Activated CD4-positive, alpha-beta T cell treated with anti-CD3 and anti-CD28 coated beads, Interleukin-2, amount 10 ng/mL, durations not matched to agents 24 days and 14 days (primary cell): ENCODE measurements around the gene DLGAP1. TPM values are rescaled to one million over a fixed set of nuclear protein-coding genes. Genes with fewer than 3 reads are reported as not detected.

Experiments
- DNase-seq: peaks from one replicate; pipeline ENCODE4 v3.0.0; 2022
- H3K27ac Mint-ChIP-seq: one replicate; pipeline ENCODE4 v1.8.0; 2022; ENCODE audit warnings: mild to moderate bottlenecking, mixed read lengths
- H3K27me3 Mint-ChIP-seq: one replicate; pipeline ENCODE4 v1.8.0; 2022; ENCODE audit warnings: mixed read lengths
- H3K36me3 Mint-ChIP-seq: one replicate; pipeline ENCODE4 v1.8.0; 2022; ENCODE audit warnings: low read depth, mild to moderate bottlenecking, mixed read lengths
- H3K4me1 Mint-ChIP-seq: one replicate; pipeline ENCODE4 v1.8.0; 2021; ENCODE audit warnings: mixed read lengths
- H3K4me3 Mint-ChIP-seq: one replicate; pipeline ENCODE4 v1.8.0; 2022; ENCODE audit warnings: mild to moderate bottlenecking, moderate library complexity, mixed read lengths
- H3K9me3 Mint-ChIP-seq: one replicate; pipeline ENCODE4 v1.8.0; 2021; ENCODE audit warnings: mixed read lengths
- intact Hi-C: fragments of 100-400 bp; cut with micrococcal nuclease; formaldehyde crosslinking; loops from one replicate; pipeline ENCODE4 v1.15.1; 2023
- total RNA-seq: library from RNA; stranded (reverse); gene quantifications from 2 replicates; pipeline ENCODE4 v1.2.3, GENCODE V29; 2022

The DLGAP1 gene
- total RNA-seq, 1 donor from 2014 or later = 1.5 TPM

GRCh38 chr18:3907955-3908354 is 547.2 kb downstream of the DLGAP1 start:
- Mint-ChIP-seq H3K27ac (no peak overlapping the region), H3K4me3 (no peak overlapping the region), H3K36me3 (no peaks in the 10 kb centered on the region), H3K27me3 (no peaks in the 10 kb centered on the region), H3K9me3 (no peaks in the 10 kb centered on the region), H3K4me1 (no peaks in the 10 kb centered on the region)
- intact Hi-C loops = no loop called here
- no peak for DNase-seq

- H3K4me1 Mint-ChIP-seq = no peaks in the 10 kb centered on the region
- intact Hi-C loops = no loop called here
Measured at GRCh38 chr18:3906116-3906750, 548.9 kb downstream of the DLGAP1 start.

DNA sequence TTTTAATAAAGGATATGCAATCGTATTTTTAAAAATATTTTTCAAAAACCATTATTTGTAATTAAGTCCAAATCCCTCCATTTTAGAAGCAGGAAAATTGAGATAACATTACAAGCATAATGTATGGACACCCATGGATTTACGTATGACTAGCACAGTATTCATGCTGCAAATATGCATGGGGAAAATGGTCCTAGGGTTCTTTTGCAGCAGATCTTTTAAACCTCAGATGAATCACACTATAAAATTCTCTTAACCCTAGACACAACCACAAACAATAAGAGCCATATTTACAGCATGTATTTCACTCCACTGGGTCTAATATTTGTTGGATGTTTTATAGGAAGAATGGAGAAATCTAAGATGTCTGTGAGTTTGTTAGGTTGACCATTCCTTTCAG is 551.8 kb downstream of the DLGAP1 start:
- Mint-ChIP-seq H3K36me3 (no peaks in the 10 kb centered on the region), H3K4me3 (no peak overlapping the region), H3K27ac (no peak overlapping the region), H3K27me3 (no peaks in the 10 kb centered on the region), H3K4me1 (no peaks in the 10 kb centered on the region), H3K9me3 (no peaks in the 10 kb centered on the region)
- DNase-seq = no peak
- intact Hi-C loops = no loop called here

More at GRCh38 chr18:3906116-3906750, 548.9 kb downstream of the DLGAP1 start:
- DNase-seq = no peak
- Mint-ChIP-seq H3K36me3 (no peaks in the 10 kb centered on the region), H3K27ac (no peak overlapping the region), H3K9me3 (no peaks in the 10 kb centered on the region), H3K27me3 (no peaks in the 10 kb centered on the region), H3K4me3 (no peak overlapping the region)

GRCh38 chr18:3902676-3903075 is 552.4 kb downstream of the DLGAP1 start:
- Mint-ChIP-seq H3K36me3 (no peaks in the 10 kb centered on the region), H3K4me1 (no peaks in the 10 kb centered on the region)

DNA sequence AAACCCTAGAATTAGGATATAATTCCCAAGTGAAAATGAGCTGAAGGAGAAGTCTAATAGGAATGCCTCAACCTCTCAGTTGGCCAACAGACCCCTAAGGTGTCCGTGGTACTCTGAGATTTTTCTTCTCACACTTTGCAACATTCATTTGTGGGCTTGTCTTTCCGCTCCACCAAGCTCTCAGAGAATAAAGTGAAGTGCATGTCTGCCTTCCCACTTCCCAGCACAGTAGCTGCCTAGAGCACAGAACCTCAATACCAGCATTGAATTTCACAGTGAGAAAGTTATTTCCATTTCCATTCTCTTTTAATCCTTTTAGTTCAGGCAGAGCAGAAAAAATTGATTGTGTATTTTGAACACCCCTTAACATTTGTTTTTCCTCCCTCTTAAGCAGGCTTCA is 553.3 kb downstream of the DLGAP1 start:
- DNase-seq = no peak
- Mint-ChIP-seq H3K27ac (no peak overlapping the region), H3K27me3 (no peaks in the 10 kb centered on the region), H3K36me3 (no peaks in the 10 kb centered on the region), H3K9me3 (no peaks in the 10 kb centered on the region), H3K4me3 (no peak overlapping the region), H3K4me1 (no peaks in the 10 kb centered on the region)
- intact Hi-C loops = no loop called here

More at GRCh38 chr18:3902676-3903075, 552.4 kb downstream of the DLGAP1 start:
- Mint-ChIP-seq H3K27ac (no peak overlapping the region), H3K27me3 (no peaks in the 10 kb centered on the region), H3K4me3 (no peak overlapping the region), H3K9me3 (no peaks in the 10 kb centered on the region)
- intact Hi-C loops = no loop called here
- no peak for DNase-seq

- Mint-ChIP-seq H3K9me3 (no peaks in the 10 kb centered on the region), H3K27me3 (no peaks in the 10 kb centered on the region), H3K27ac (no peak overlapping the region), H3K4me3 (no peak overlapping the region), H3K36me3 (no peaks in the 10 kb centered on the region), H3K4me1 (no peaks in the 10 kb centered on the region)
- DNase-seq = no peak
- intact Hi-C loops = no loop called here
Measured at GRCh38 chr18:3901042-3901441, 554.1 kb downstream of the DLGAP1 start.

DNA sequence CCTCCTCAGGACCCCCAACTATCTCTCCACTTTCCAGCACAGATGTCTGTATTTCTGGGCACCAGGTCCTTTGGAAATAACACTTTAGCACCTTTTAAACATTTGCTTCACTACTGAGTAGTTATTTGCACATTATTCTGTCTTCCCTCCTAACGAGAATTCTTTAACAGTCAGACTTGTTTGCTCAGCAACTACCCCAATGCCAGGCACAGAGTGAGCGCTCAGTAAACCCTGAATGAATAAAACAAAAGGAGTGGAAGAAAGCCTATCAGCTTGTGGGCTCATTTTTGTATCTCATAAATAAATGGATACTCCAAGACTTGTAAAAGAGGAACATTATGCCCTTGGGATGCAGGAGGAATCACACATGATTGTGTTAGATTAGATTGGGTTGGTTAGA is 554.8 kb downstream of the DLGAP1 start:
- Mint-ChIP-seq H3K9me3 (no peaks in the 10 kb centered on the region), H3K27me3 (no peaks in the 10 kb centered on the region), H3K4me1 (no peaks in the 10 kb centered on the region), H3K36me3 (no peaks in the 10 kb centered on the region), H3K4me3 (no peak overlapping the region), H3K27ac (no peak overlapping the region)
- no peak for DNase-seq
- intact Hi-C loops = no loop called here

- Mint-ChIP-seq H3K27me3 (no peaks in the 10 kb centered on the region), H3K9me3 (no peaks in the 10 kb centered on the region), H3K4me1 (no peaks in the 10 kb centered on the region), H3K36me3 (no peaks in the 10 kb centered on the region), H3K27ac (no peak overlapping the region), H3K4me3 (no peak overlapping the region)
- no peak for DNase-seq
- intact Hi-C loops = no loop called here
Measured at GRCh38 chr18:3898861-3899613, 556.1 kb downstream of the DLGAP1 start.

GRCh38 chr18:3892152-3892551 is 563.0 kb downstream of the DLGAP1 start:
- H3K4me1 Mint-ChIP-seq = no peaks in the 10 kb centered on the region
- H3K9me3 Mint-ChIP-seq = no peaks in the 10 kb centered on the region
- no peak for DNase-seq
- H3K36me3 Mint-ChIP-seq = no peaks in the 10 kb centered on the region
- intact Hi-C loops = no loop called here
- H3K27ac Mint-ChIP-seq = no peak overlapping the region
- peaks cover 1% of the 10 kb centered on the region for H3K27me3 Mint-ChIP-seq
- H3K4me3 Mint-ChIP-seq = no peak overlapping the region

- H3K9me3 Mint-ChIP-seq = no peaks in the 10 kb centered on the region
- no peak overlapping the region for H3K4me3 Mint-ChIP-seq
- H3K36me3 Mint-ChIP-seq = no peaks in the 10 kb centered on the region
- peaks cover 8% of the 10 kb centered on the region for H3K27me3 Mint-ChIP-seq
- H3K27ac Mint-ChIP-seq = no peak overlapping the region
- DNase-seq = no peak
- H3K4me1 Mint-ChIP-seq = no peaks in the 10 kb centered on the region
- intact Hi-C loops = no loop called here
Measured at GRCh38 chr18:3891245-3891644, 563.9 kb downstream of the DLGAP1 start.

- H3K27ac Mint-ChIP-seq = no peak overlapping the region
- no peaks in the 10 kb centered on the region for H3K9me3 Mint-ChIP-seq
- no peak for DNase-seq
- H3K27me3 Mint-ChIP-seq = peaks cover 10% of the 10 kb centered on the region
- no peak overlapping the region for H3K4me3 Mint-ChIP-seq
- intact Hi-C loops = no loop called here
- no peaks in the 10 kb centered on the region for H3K4me1 Mint-ChIP-seq
- H3K36me3 Mint-ChIP-seq = no peaks in the 10 kb centered on the region
Measured at GRCh38 chr18:3889803-3890202, 565.3 kb downstream of the DLGAP1 start.

DNA sequence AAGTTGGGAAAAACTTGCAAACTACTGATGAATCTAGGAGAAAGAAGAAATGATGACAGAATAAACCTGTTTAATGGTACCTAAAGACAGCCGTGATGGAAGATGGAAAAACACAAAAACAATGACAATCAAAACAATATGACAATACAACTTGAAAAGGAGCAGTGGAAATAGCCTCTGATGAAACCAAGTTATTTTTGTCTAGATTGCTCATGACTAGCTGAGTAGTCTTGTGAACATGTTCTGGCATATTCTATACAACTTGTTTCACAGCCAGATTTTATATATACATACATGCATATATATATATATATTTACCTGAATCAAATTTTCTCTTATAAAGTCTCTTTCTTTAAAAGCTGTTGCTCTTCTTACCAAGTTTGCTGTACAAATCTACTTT is 566.0 kb downstream of the DLGAP1 start:
- Mint-ChIP-seq H3K27me3 (peaks cover 10% of the 10 kb centered on the region), H3K4me3 (no peak overlapping the region), H3K9me3 (no peaks in the 10 kb centered on the region), H3K27ac (no peak overlapping the region), H3K36me3 (no peaks in the 10 kb centered on the region), H3K4me1 (no peaks in the 10 kb centered on the region)
- intact Hi-C loops = no loop called here
- DNase-seq = no peak

DNA sequence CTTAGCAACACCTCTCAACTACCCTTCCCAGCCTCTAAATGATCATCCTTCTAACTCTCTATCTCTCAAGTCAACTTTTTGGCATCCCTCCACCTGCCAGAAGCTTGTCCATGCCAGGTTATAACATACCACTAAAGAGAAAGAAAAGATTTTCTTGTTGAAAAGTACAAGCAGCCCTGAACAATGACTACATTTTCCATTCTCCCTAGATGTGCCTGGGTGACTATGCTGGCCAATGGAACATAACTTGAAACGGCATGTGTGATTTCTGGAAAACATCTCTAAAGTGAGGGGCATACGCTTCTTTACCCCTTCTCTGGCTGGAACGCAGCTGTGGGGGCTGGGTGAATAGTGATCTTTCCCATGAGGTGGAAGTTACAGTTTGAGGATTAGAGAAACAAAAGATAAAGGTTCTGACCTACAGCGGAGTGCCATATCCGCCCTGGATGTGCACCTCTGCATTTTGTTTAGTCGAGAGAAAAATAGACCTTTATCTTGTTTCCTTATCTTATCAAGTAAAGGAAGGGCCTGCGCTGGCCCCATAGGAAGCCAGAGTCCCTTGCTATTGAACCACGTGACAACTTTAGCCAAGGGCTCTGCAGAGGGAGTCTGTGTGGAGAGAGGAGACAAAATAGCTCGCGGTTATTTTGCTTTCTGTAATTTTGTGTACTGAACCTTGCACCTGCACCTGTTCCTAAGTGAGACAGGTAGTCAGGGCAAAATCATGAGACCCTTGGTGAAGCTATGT is 568.4 kb downstream of the DLGAP1 start:
- H3K4me1 Mint-ChIP-seq = no peaks in the 10 kb centered on the region

DNA sequence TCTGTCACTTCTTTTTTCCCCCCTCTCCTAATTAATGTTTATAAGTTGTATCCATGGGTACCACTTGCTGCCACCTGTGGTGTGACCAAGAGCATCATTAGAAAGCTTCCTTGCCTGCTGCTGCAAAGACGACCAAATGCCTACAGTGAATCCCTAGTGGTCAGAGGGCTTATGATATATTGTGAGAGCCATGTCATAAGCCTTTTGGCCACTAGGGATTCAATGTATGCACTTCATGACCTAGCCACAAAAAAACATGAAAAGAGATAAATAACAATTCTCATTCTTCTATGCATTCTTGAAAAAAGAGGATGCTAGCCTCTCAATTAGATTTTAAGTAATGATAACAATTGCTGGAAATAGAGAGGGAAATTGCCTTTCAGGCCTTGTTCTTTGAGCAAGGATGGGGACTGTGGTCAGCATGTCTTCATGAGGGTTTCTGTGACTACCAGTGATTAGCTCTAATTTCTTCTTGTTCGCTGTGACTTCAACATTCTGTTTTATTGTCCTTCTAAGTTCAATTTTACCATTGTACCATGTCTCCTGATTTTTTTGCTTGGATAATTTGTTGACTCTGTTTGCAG is 569.8 kb downstream of the DLGAP1 start:
- DNase-seq = no peak
- Mint-ChIP-seq H3K4me3 (no peak overlapping the region), H3K9me3 (no peaks in the 10 kb centered on the region), H3K36me3 (no peaks in the 10 kb centered on the region), H3K27me3 (peaks cover 10% of the 10 kb centered on the region), H3K4me1 (no peaks in the 10 kb centered on the region), H3K27ac (no peak overlapping the region)
- intact Hi-C loops = no loop called here

More for the DNA sequence above, 568.4 kb downstream of the DLGAP1 start:
- H3K36me3 Mint-ChIP-seq = no peaks in the 10 kb centered on the region
- DNase-seq = no peak
- H3K27me3 Mint-ChIP-seq = peaks cover 10% of the 10 kb centered on the region
- intact Hi-C loops = no loop called here
- no peak overlapping the region for H3K27ac Mint-ChIP-seq
- H3K9me3 Mint-ChIP-seq = no peaks in the 10 kb centered on the region
- no peak overlapping the region for H3K4me3 Mint-ChIP-seq
